Ishikawa (cell line): Measurements from ENCODE around the gene ABCC3.

Experiments used
- CREB1 ChIP-seq: IDR thresholded peaks from 2 replicates; pipeline ENCODE4 v1.6.1; 2012; ENCODE audit warnings: low read depth
- EP300 ChIP-seq: IDR thresholded peaks from 2 replicates; pipeline ENCODE4 v1.6.1; 2012; ENCODE audit warnings: borderline replicate concordance
- FOXM1 ChIP-seq: IDR thresholded peaks from 2 replicates; pipeline ENCODE4 v1.6.1; 2012; ENCODE audit warnings: low read depth, borderline replicate concordance
- NFIC ChIP-seq: IDR thresholded peaks from 2 replicates; pipeline ENCODE4 v1.6.1; 2012
- TAF1 ChIP-seq: IDR thresholded peaks from 2 replicates; pipeline ENCODE4 v1.6.1; 2012; ENCODE audit warnings: low read depth, mild to moderate bottlenecking
- USF1 ChIP-seq: IDR thresholded peaks from 2 replicates; pipeline ENCODE4 v1.6.1; 2012
- TF ChIP-seq, protein P1 (sequence below): IDR thresholded peaks from 2 replicates; pipeline ENCODE4 v1.6.1; 2012; ENCODE audit warnings: low read depth, mild to moderate bottlenecking
- TF ChIP-seq, protein P2 (sequence below): IDR thresholded peaks from 2 replicates; pipeline ENCODE4 v1.6.1; 2012

GRCh38 chr17:50672071-50672470, 37.4 kb downstream of the ABCC3 start:
- TF ChIP-seq EP300, result no peak
- no peak for TF ChIP-seq TAF1
- no peak for TF ChIP-seq USF1
- TF ChIP-seq NFIC, result no peak
- TF ChIP-seq, protein P1, sequence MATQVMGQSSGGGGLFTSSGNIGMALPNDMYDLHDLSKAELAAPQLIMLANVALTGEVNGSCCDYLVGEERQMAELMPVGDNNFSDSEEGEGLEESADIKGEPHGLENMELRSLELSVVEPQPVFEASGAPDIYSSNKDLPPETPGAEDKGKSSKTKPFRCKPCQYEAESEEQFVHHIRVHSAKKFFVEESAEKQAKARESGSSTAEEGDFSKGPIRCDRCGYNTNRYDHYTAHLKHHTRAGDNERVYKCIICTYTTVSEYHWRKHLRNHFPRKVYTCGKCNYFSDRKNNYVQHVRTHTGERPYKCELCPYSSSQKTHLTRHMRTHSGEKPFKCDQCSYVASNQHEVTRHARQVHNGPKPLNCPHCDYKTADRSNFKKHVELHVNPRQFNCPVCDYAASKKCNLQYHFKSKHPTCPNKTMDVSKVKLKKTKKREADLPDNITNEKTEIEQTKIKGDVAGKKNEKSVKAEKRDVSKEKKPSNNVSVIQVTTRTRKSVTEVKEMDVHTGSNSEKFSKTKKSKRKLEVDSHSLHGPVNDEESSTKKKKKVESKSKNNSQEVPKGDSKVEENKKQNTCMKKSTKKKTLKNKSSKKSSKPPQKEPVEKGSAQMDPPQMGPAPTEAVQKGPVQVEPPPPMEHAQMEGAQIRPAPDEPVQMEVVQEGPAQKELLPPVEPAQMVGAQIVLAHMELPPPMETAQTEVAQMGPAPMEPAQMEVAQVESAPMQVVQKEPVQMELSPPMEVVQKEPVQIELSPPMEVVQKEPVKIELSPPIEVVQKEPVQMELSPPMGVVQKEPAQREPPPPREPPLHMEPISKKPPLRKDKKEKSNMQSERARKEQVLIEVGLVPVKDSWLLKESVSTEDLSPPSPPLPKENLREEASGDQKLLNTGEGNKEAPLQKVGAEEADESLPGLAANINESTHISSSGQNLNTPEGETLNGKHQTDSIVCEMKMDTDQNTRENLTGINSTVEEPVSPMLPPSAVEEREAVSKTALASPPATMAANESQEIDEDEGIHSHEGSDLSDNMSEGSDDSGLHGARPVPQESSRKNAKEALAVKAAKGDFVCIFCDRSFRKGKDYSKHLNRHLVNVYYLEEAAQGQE, result no peak
- TF ChIP-seq CREB1, result no peak
- TF ChIP-seq, protein P2, sequence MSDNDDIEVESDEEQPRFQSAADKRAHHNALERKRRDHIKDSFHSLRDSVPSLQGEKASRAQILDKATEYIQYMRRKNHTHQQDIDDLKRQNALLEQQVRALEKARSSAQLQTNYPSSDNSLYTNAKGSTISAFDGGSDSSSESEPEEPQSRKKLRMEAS, result no peak
- no peak for TF ChIP-seq FOXM1
